ENCODE measurements around the gene SPATA31C2. TPM values are rescaled to one million over a fixed set of nuclear protein-coding genes. Genes with fewer than 3 reads are reported as not detected.

Gene SPATA31C2
- total RNA-seq, 1 donor from 2014 or later, result not detected

GRCh38 chr9:88180081-88180765, 41.9 kb upstream of the SPATA31C2 start:
- Histone ChIP-seq H3K4me3 (ENCODE audit: insufficient read depth, low read depth, low read length) (no peak overlapping the region), H3K9me3 (ENCODE audit: insufficient read depth, low read depth, low read length) (no peaks in the 10 kb centered on the region), H3K27ac (ENCODE audit: low read depth, low read length) (no peak overlapping the region), H4K20me1 (ENCODE audit: insufficient read depth, low read length) (no peaks in the 10 kb centered on the region), H2AFZ (ENCODE audit: low read depth, low read length) (no peak overlapping the region), H3K27me3 (ENCODE audit: insufficient read depth, low read length) (peaks cover 2% of the 10 kb centered on the region), H3K4me1 (ENCODE audit: insufficient read depth, low read length) (no peaks in the 10 kb centered on the region), H3K79me2 (ENCODE audit: insufficient read depth, low read length) (no peaks in the 10 kb centered on the region), H3K9ac (ENCODE audit: low read length) (no peak overlapping the region), H3K36me3 (ENCODE audit: insufficient read depth, low read length) (no peaks in the 10 kb centered on the region), H3K4me2 (ENCODE audit: low read length) (no peak overlapping the region)
- no peak for TF ChIP-seq CTCF (IDR thresholded peaks at IDR 0.05; ENCODE audit: insufficient read depth, low read depth, low read length)
- TF ChIP-seq EZH2 (IDR thresholded peaks at IDR 0.05; ENCODE audit: insufficient read depth, low read length), result no peak
- H3K4me1 Mint-ChIP-seq (ENCODE audit: low read depth, unreplicated experiment), result no peaks in the 10 kb centered on the region
- H3K4me3 Mint-ChIP-seq (ENCODE audit: unreplicated experiment), result no peak overlapping the region
- FAIRE-seq (no peak), DNase-seq (ENCODE audit: low read depth) (no peak)
- no peak overlapping the region for H3K27ac Mint-ChIP-seq (ENCODE audit: unreplicated experiment)
- H3K9me3 Mint-ChIP-seq (ENCODE audit: unreplicated experiment), result peaks cover 5% of the 10 kb centered on the region
- H3K27me3 Mint-ChIP-seq (ENCODE audit: low read depth, unreplicated experiment), result peaks cover 6% of the 10 kb centered on the region
- no peaks in the 10 kb centered on the region for H3K36me3 Mint-ChIP-seq (ENCODE audit: low read depth, unreplicated experiment)

GRCh38 chr9:88179062-88179521, 40.8 kb upstream of the SPATA31C2 start:
- Mint-ChIP-seq H3K4me1 (ENCODE audit: low read depth, unreplicated experiment) (no peaks in the 10 kb centered on the region), H3K36me3 (ENCODE audit: low read depth, unreplicated experiment) (no peaks in the 10 kb centered on the region), H3K27ac (ENCODE audit: unreplicated experiment) (no peak overlapping the region), H3K9me3 (ENCODE audit: unreplicated experiment) (peaks cover 5% of the 10 kb centered on the region), H3K27me3 (ENCODE audit: low read depth, unreplicated experiment) (peaks cover 6% of the 10 kb centered on the region), H3K4me3 (ENCODE audit: unreplicated experiment) (no peak overlapping the region)
- no peak overlapping the region for H3K4me3 ChIP-seq (ENCODE audit: insufficient read depth, low read depth, low read length)
- no peak overlapping the region for H3K27ac ChIP-seq (ENCODE audit: low read depth, low read length)
- DNase-seq (ENCODE audit: low read depth), result no peak
- FAIRE-seq, result no peak
- no peaks in the 10 kb centered on the region for H3K4me1 ChIP-seq (ENCODE audit: insufficient read depth, low read length)
- no peak overlapping the region for H3K9ac ChIP-seq (ENCODE audit: low read length)
- no peaks in the 10 kb centered on the region for H4K20me1 ChIP-seq (ENCODE audit: insufficient read depth, low read length)
- no peaks in the 10 kb centered on the region for H3K36me3 ChIP-seq (ENCODE audit: insufficient read depth, low read length)
- no peaks in the 10 kb centered on the region for H3K9me3 ChIP-seq (ENCODE audit: insufficient read depth, low read depth, low read length)
- no peak overlapping the region for H2AFZ ChIP-seq (ENCODE audit: low read depth, low read length)
- H3K4me2 ChIP-seq (ENCODE audit: low read length), result no peak overlapping the region
- H3K79me2 ChIP-seq (ENCODE audit: insufficient read depth, low read length), result no peaks in the 10 kb centered on the region
- H3K27me3 ChIP-seq (ENCODE audit: insufficient read depth, low read length), result peaks cover 2% of the 10 kb centered on the region
- TF ChIP-seq CTCF (IDR thresholded peaks at IDR 0.05; ENCODE audit: insufficient read depth, low read depth, low read length), result no peak
- no peak for TF ChIP-seq EZH2 (IDR thresholded peaks at IDR 0.05; ENCODE audit: insufficient read depth, low read length)

GRCh38 chr9:88178641-88179040, 40.4 kb upstream of the SPATA31C2 start:
- H3K79me2 ChIP-seq (ENCODE audit: insufficient read depth, low read length), result no peaks in the 10 kb centered on the region
- no peak for DNase-seq (ENCODE audit: low read depth)
- H3K4me1 ChIP-seq (ENCODE audit: insufficient read depth, low read length), result no peaks in the 10 kb centered on the region
- no peaks in the 10 kb centered on the region for H3K36me3 ChIP-seq (ENCODE audit: insufficient read depth, low read length)
- no peaks in the 10 kb centered on the region for H4K20me1 ChIP-seq (ENCODE audit: insufficient read depth, low read length)
- no peak overlapping the region for H3K4me3 ChIP-seq (ENCODE audit: insufficient read depth, low read depth, low read length)
- peaks cover 6% of the 10 kb centered on the region for H3K27me3 Mint-ChIP-seq (ENCODE audit: low read depth, unreplicated experiment)
- no peaks in the 10 kb centered on the region for H3K4me1 Mint-ChIP-seq (ENCODE audit: low read depth, unreplicated experiment)
- no peak overlapping the region for H3K4me2 ChIP-seq (ENCODE audit: low read length)
- FAIRE-seq, result no peak
- TF ChIP-seq CTCF (IDR thresholded peaks at IDR 0.05; ENCODE audit: insufficient read depth, low read depth, low read length), result no peak
- TF ChIP-seq EZH2 (IDR thresholded peaks at IDR 0.05; ENCODE audit: insufficient read depth, low read length), result no peak
- peaks cover 2% of the 10 kb centered on the region for H3K27me3 ChIP-seq (ENCODE audit: insufficient read depth, low read length)
- H3K27ac Mint-ChIP-seq (ENCODE audit: unreplicated experiment), result no peak overlapping the region
- no peak overlapping the region for H3K4me3 Mint-ChIP-seq (ENCODE audit: unreplicated experiment)
- H2AFZ ChIP-seq (ENCODE audit: low read depth, low read length), result no peak overlapping the region
- no peaks in the 10 kb centered on the region for H3K36me3 Mint-ChIP-seq (ENCODE audit: low read depth, unreplicated experiment)
- H3K9ac ChIP-seq (ENCODE audit: low read length), result no peak overlapping the region
- H3K27ac ChIP-seq (ENCODE audit: low read depth, low read length), result no peak overlapping the region
- H3K9me3 ChIP-seq (ENCODE audit: insufficient read depth, low read depth, low read length), result no peaks in the 10 kb centered on the region
- peaks cover 5% of the 10 kb centered on the region for H3K9me3 Mint-ChIP-seq (ENCODE audit: unreplicated experiment)

All from astrocyte (in vitro differentiated cells and primary cell).